Stimulated activated CD4-positive, alpha-beta T cell treated with anti-CD3 and anti-CD28 coated beads, TNF-alpha, amount 100 ng/mL, for 24 hours (primary cell): ENCODE data around the gene DDT.
A peak's percentile ranks its signal among the peaks of the same experiment; 100 is the strongest.
"Not testable (repeated sequence)": the region's sequence is repeated elsewhere in the genome, so short reads cannot be mapped to it uniquely, and the experiment has no call there.

Experiments
- DNase-seq, 3 experiments: peaks; one replicate each; pipeline ENCODE4 v3.0.0-alpha.2; 2020; ENCODE audit warnings: low read depth in 3 of 3

DDT gene

DNA sequence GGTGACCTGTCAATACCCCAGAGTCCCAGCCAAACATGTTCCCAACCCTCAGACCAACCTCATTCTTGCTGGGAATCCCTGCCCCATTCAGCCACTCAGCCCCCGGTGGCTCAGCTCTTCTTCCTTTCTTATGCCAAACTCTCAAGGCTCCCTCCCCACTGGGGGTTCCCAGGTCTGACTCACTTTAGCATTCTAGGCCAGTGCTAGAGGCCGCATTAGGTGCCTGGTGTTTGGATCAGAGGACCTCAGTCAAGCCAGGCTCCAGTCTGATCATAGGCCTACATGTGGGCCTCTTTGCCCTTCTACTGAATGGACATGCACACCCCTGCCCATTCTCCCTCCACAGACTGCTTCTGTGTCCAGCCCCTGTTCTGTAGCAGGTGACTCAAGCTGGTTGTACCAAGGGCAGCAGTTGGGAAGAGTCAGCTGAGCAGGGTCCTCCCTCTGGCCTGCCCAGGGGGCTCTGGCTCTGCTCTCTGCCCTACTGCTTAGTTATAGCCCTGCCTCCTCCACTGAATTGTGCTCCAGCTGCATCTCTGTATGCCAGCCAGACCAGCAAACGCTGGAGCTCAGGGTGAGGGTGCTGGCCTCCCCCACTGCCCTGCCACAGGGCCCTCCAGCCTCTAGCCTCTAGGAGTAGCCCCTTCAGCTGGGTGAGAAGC, 15.5 kb upstream of the DDT start:
- DNase-seq, result not testable (repeated sequence)

DNA sequence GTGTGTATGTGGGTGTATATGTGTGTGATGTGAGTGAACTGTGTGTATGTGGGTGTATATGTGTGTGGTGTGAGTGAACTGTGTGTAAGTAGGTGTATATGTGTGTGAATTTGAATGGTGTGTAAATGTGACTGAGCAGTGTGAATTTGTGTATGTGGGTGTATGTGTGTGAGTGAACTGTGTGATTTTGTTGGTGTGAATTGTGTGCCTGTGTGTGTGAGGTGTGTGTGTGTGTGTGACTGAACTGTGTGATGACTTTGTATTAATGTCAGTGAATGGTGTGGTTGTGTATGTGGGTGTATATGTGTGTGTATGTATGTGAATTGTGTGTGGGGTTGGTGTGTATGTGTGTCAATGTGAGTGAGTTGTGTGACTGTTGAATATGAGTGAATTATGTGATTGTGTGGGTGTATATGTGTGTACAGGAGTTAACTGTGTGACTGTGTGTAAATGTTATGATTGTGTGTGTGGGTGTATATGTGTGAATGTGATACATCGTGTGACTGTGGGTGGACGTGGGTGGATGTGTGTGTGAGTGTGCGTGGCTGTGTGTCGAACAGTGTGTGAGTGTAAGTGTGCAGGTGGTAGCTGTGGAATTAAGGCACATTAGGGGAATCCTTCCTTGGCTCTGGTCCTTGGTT, 12.4 kb upstream of the DDT start:
- not testable (repeated sequence) for DNase-seq

- DNase-seq, result not testable (repeated sequence)
Observed at GRCh38 chr22:23986089-23986488, 11.8 kb upstream of the DDT start.

DNA sequence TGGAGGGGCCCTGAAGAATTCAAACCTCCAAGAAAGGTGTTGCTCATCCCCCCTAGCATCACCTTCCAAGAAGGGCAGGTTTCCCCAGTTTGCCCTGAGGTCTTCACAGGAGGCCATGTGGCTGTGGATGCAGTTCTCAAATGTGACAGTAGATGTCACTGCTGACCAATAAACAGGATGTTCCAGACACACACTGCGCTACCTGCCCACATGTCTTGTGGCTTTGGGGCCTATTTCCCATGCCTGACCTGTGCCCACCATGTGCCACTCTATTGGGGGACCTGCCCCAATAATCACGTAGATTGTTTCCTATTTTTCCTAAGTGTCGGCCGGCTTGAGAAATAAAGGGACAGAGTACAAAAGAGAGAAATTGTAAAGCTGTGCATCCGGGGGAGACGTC, 10.2 kb upstream of the DDT start:
- DNase-seq, result peak in 1 of 3 experiments; percentile 74

GRCh38 chr22:23980567-23980966, 6.3 kb upstream of the DDT start:
- not testable (repeated sequence) for DNase-seq

- not testable (repeated sequence) for DNase-seq
Observed at GRCh38 chr22:23979557-23980240, 5.5 kb upstream of the DDT start, which contains the start of gene GSTT2. Gene GSTT2, plus strand, starts transcription at chr22:23980134.

DNA sequence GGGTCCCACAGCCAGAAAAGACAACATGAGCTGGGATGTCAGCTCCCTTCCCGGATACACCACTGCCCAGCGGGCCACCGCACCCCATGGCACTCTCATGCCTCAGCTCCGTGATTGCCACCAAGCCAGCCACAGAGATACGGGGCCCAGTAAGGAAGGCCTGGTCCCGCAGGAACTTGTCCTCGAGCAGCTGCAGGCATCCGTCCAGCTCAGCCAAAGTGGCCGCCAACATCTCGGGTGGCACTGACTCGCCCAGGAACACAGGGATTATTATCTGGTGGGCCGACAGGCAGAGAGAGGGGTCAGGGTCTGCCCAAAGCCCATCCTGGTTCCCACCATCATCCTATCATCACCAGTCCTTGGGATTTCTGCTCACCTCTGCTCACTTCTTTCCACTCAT, 3.1 kb upstream of the DDT start:
- not testable (repeated sequence) for DNase-seq

DNA sequence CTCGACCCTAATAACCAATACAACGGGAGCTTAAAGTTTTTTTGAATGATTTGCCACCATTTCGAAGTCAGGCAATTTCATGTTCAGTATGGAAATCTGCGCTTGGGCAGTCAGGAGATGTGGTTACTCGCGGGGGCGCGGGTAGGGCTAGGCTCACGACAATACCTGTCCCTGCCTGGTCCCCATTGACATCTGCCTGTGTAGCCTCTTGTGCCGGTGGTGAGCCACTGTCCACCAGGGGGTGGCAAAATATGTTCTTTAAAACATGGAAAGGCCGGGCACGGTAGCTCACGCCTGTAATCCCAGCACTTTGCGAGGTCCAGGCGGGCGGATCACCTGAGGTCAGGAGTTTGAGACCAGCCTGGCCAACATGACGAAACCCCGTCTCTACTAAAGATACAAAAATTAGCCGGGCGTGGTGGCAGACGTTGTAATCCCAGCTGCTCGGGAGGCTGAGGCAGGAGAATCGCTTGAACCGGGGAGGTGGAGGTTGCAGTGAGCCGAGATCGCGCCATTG, 653 bp upstream of the DDT start:
- not testable (repeated sequence) for DNase-seq

DNA sequence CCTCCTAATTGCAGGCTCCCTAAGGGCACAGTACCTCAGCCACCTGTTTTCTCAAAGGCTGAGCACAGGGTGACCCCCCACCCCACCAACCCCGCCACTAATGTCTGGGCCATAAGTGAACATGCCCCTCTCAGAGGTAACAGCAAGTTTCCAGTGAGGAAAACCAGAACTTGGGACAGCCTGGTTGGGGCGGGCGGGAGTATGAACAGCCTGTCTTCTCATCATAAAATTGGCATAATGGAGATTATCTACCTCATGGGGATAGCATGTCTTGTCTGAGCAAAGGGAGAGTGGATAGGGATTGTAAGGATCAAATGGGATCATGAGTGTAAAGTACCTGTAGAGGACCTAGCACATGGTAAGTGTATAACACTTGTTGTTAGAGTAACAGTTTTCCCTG, 2.3 kb downstream of the DDT start:
- DNase-seq, result not testable (repeated sequence)

DNA sequence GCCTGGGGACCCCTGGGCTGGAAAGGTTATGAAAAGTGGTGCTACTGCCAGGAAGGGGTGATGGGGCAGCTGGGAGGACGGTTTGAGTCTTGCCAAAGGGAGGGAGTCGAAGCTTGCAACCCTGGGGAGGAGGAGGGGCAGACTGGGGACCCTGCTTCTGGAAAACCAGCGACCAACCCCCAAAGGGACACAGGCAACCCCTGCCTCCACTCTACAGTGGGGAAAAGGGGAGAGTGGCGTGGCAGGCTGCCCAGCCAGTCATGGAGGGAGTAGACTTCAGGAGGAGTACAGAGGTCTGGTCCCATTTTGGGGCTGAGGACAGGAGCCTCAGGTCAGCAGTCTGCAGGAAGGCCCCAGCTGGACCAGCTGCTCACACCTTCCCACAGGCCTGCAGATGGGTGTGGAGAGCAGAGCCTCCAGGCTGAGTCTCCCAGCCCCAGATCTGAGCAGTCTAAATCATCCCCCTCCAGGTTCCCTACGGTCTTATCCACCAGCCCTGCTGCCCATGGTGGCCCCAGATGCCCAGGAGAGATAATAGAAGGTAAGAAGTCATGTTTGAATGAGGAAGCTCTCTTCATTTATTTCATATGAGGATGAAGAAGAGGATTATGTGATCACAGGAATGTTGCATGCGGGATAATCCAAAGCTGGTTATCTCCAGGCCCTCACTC, 3.3 kb downstream of the DDT start:
- no peak for DNase-seq

DNA sequence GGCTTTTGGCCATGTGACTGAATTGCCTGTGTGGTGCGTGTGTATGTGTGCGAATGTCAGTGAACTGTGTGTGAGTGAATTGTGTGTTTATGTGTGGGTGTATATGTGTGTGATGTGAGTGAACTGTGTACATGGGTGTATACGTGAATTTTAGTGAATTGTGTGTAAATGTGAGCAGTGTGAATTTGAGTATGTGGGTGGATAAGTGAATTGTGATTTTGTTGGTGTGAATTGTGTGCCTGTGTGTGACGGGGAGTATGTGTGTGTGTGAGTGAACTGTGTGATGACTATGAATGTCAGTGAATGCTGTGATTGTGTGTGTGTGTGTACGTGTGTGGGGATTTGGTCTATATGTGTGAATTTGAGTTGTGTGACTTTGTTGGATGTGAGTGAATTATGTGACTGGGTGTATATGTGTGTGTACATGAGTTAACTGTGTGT, 4.0 kb downstream of the DDT start:
- no peak for DNase-seq

DNA sequence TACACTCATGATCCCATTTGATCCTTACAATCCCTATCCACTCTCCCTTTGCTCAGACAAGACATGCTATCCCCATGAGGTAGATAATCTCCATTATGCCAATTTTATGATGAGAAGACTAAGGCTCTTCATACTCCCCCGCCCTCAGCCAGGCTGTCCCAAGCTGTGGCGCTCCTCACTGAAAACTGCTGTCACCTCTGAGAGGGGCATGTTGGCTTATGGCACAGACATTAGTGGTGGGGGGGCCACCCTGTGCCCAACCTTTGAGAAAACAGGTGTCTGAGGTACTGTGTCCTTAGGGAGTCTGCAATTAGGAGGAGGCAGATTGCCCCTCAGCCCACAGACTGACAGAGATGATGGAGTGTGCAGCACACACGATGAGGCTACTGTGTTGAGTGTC, 5.2 kb downstream of the DDT start:
- DNase-seq, result no peak

GRCh38 chr22:23966568-23966967, 7.7 kb downstream of the DDT start, which contains the start of gene DDTL:
Gene DDTL, plus strand, starts transcription at chr22:23966888. Its CDS starts 27 bp downstream, at chr22:23966915.
- not testable (repeated sequence) for DNase-seq

DNA sequence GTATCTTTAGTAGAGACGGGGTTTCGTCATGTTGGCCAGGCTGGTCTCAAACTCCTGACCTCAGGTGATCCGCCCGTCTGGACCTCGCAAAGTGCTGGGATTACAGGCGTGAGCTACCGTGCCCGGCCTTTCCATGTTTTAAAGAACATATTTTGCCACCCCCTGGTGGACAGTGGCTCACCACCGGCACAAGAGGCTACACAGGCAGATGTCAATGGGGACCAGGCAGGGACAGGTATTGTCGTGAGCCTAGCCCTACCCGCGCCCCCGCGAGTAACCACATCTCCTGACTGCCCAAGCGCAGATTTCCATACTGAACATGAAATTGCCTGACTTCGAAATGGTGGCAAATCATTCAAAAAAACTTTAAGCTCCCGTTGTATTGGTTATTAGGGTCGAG, 8.1 kb downstream of the DDT start:
- not testable (repeated sequence) for DNase-seq

GRCh38 chr22:23961084-23961771, 13.0 kb downstream of the DDT start, which contains the start of gene GSTT2B:
Gene GSTT2B, minus strand, starts transcription at chr22:23961195. Its CDS starts 64 bp downstream, at chr22:23961131.
- DNase-seq, result not testable (repeated sequence)

- peak; percentile 69 to 77 (median 74) for DNase-seq
Observed at GRCh38 chr22:23956301-23956900, 17.8 kb downstream of the DDT start.

GRCh38 chr22:23955886-23956285, 18.4 kb downstream of the DDT start:
- not testable (repeated sequence) for DNase-seq

GRCh38 chr22:23954991-23955305, 19.3 kb downstream of the DDT start:
- DNase-seq, result not testable (repeated sequence)

GRCh38 chr22:23954193-23954990, 19.8 kb downstream of the DDT start:
- not testable (repeated sequence) for DNase-seq

GRCh38 chr22:23953485-23953884, 20.8 kb downstream of the DDT start:
- not testable (repeated sequence) for DNase-seq
